ENCODE data around the gene CPEB1. TPM values are rescaled to one million over a fixed set of nuclear protein-coding genes. Genes with fewer than 3 reads are reported as not detected.
A peak's percentile ranks its signal among the peaks of the same experiment; 100 is the strongest.
"Not testable (repeated sequence)": the region's sequence is repeated elsewhere in the genome, so short reads cannot be mapped to it uniquely, and the experiment has no call there.

Gene CPEB1
- total RNA-seq, 4 donors from 2014 or later: 0.53 to 4.2 (median 1.9) TPM

GRCh38 chr15:82538961-82539690, 108.0 kb downstream of the CPEB1 start:
- H3K4me1 ChIP-seq: peaks cover 0 to 24% (median 5%) of the 10 kb centered on the region in 4 donors
- peaks cover 0 to 43% (median 0%) of the 10 kb centered on the region in 3 donors for H3K36me3 ChIP-seq
- peak overlapping the region; percentile 68 to 83 (median 77) for H3K4me3 ChIP-seq
- DNase-seq: no peak
- TF ChIP-seq POLR2A (IDR thresholded peaks at IDR 0.05) (no peak), CTCF (IDR thresholded peaks at IDR 0.05) (no peak)
- peak overlapping the region in 3 of 4 donors; percentile 79 to 89 (median 84) for H3K27ac ChIP-seq
- H3K27me3 ChIP-seq: no peaks in the 10 kb centered on the region
- H3K9me3 ChIP-seq: no peaks in the 10 kb centered on the region

GRCh38 chr15:82537351-82537908, 109.7 kb downstream of the CPEB1 start:
- H3K9me3 ChIP-seq: no peaks in the 10 kb centered on the region
- no peak overlapping the region for H3K27ac ChIP-seq
- TF ChIP-seq CTCF (IDR thresholded peaks at IDR 0.05): no peak
- no peak for TF ChIP-seq POLR2A (IDR thresholded peaks at IDR 0.05)
- no peaks in the 10 kb centered on the region for H3K27me3 ChIP-seq
- H3K4me1 ChIP-seq: peaks cover 0 to 24% (median 5%) of the 10 kb centered on the region in 4 donors
- H3K4me3 ChIP-seq: no peak overlapping the region
- peaks cover 0 to 57% (median 0%) of the 10 kb centered on the region in 3 donors for H3K36me3 ChIP-seq
- no peak for DNase-seq

- Histone ChIP-seq H3K27me3 (no peaks in the 10 kb centered on the region), H3K9me3 (no peaks in the 10 kb centered on the region), H3K4me3 (no peak overlapping the region), H3K4me1 (peaks cover 0 to 24% (median 5%) of the 10 kb centered on the region in 4 donors), H3K36me3 (peaks cover 0 to 57% (median 0%) of the 10 kb centered on the region in 3 donors), H3K27ac (no peak overlapping the region)
- DNase-seq: no peak
- TF ChIP-seq POLR2A (IDR thresholded peaks at IDR 0.05) (no peak), CTCF (IDR thresholded peaks at IDR 0.05) (no peak)
Measured at GRCh38 chr15:82536409-82537350, 110.5 kb downstream of the CPEB1 start.

DNA sequence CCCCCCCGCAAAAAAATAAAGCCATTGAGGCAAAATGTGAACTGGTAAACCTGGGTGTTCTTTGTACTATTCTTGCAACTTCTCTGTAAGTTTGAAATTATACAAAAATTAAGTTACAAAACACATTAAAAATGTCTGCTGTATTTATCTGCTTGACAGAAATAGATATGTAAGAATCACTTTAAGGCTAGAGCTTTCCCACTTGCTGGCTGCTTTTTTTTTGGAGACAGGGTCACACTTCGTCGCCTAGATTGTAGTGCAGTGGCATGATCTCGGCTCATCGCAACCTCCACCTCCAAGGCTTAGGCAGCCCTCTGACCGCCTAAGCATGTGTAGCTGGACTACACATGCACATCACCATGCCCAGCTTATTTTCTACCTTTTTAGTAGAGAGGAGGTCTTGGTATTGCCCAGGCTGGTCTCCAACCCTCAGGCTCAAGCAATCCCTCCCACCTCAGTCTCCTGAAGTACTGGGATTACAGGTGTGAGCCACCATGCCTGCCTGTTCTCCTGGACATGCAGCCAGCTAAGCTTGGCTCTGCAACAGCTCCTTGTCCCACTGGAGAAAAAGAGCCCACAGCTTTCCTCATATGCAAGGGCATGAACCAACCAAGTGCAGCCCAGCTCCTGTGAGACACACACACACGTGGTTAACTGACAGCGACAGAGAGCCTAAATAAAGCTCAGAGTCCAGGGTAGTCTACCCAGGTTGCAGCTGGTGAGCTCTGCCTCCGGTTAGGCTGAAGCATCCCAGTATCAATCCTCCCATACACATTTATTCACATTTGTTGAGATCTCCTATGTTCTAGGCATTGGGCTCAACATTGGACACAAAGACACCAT, 111.4 kb downstream of the CPEB1 start:
- Histone ChIP-seq H3K4me3 (no peak overlapping the region), H3K4me1 (peaks cover 0 to 17% (median 3%) of the 10 kb centered on the region in 4 donors), H3K27ac (no peak overlapping the region), H3K9me3 (no peaks in the 10 kb centered on the region), H3K27me3 (no peaks in the 10 kb centered on the region), H3K36me3 (peaks cover 0 to 57% (median 0%) of the 10 kb centered on the region in 3 donors)
- DNase-seq: no peak
- TF ChIP-seq CTCF (IDR thresholded peaks at IDR 0.05) (no peak), POLR2A (IDR thresholded peaks at IDR 0.05) (no peak)

- H3K4me1 ChIP-seq: peaks cover 0 to 17% (median 5%) of the 10 kb centered on the region in 4 donors
- not testable (repeated sequence) for H3K4me3 ChIP-seq, H3K27me3 ChIP-seq, H3K27ac ChIP-seq, DNase-seq, H3K9me3 ChIP-seq
- peaks cover 0 to 57% (median 0%) of the 10 kb centered on the region in 3 donors for H3K36me3 ChIP-seq
Measured at GRCh38 chr15:82535151-82535550, 112.0 kb downstream of the CPEB1 start.

DNA sequence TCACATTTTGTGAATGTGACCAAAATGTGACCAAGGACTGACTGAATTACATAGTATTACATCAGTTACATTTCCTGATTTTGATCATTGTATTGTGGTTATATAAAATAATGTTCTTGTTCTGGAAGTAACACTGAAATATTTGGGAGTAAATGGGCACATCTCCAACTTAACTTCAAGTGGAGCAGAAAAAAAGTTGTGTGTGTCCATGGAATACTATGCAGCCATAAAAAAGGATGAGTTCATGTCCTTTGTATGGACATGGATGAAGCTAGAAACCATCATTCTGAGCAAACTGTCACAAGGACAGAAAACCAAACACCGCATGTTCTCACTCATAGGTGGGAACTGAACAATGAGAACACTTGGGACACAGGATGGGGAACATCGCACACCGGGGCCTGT, 112.7 kb downstream of the CPEB1 start:
- peaks cover 0 to 57% (median 0%) of the 10 kb centered on the region in 3 donors for H3K36me3 ChIP-seq

More for the DNA sequence above, 112.7 kb downstream of the CPEB1 start:
- H3K4me3 ChIP-seq, DNase-seq, H3K9me3 ChIP-seq, H3K27ac ChIP-seq, H3K27me3 ChIP-seq: not testable (repeated sequence)
- H3K4me1 ChIP-seq: peaks cover 0 to 16% (median 5%) of the 10 kb centered on the region in 4 donors

All from Peyer's patch (tissue), 4 donors.